OCI-LY7 (cell line): ENCODE data around the gene RASGRP4.

Experiments used
- CTCF ChIP-seq: fragments of 200-600 bp; sonication (generic); conservative IDR thresholded peaks from 2 replicates; pipeline ENCODE4 v1.5.1; 2014; ENCODE audit warnings: mild to moderate bottlenecking, antibody characterized with exemption, low read length, moderate library complexity, mixed read lengths
- EZH2phosphoT487 ChIP-seq: fragments of 200-600 bp; sonication (generic); IDR thresholded peaks from 2 replicates; pipeline ENCODE4 v1.6.1; 2018; ENCODE audit warnings: low read depth, borderline replicate concordance, mild to moderate bottlenecking, mixed run types, antibody characterized with exemption, low read length, moderate library complexity, mixed read lengths

DNA sequence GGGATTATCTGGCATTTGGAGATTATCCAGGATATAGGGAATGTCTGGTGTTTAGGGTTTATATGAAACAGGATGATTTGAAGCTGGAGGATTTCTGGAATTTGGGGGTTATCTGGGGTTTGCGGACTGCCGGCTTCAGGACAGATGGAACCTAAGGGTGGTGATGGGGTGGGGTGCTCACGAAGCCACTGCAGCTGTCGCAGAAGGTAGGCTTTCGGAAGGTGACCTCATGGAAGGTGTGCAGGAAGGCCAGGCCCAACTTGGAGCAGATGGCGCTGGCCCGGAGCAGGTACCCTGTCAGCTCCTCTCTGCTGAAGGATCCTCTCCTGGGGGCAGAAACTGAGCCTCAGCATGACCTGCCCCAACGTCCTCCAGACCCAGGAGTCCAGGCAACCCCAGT, 13.5 kb downstream of the RASGRP4 start:
- TF ChIP-seq CTCF: no peak
- TF ChIP-seq EZH2phosphoT487: no peak
